ENCODE data around the gene SLC22A3.

GRCh38 chr6:160349814-160350350 lies 1.7 kb downstream of the SLC22A3 start:
- no peak for TF ChIP-seq POLR2A (IDR thresholded peaks at IDR 0.05; ENCODE audit: low read depth, low read length)
- TF ChIP-seq TAF1 (IDR thresholded peaks at IDR 0.05; ENCODE audit: low read depth, low read length) = no peak

Measured in GM12891 (cell line).